Astrocyte (in vitro differentiated cells and primary cell): Measurements from ENCODE around the gene THAP2. TPM values are rescaled to one million over a fixed set of nuclear protein-coding genes. Genes with fewer than 3 reads are reported as not detected.
A peak's percentile ranks its signal among the peaks of the same experiment; 100 is the strongest.

ENCODE experiments used
- DNase-seq: peaks from one replicate; pipeline ENCODE4 v3.0.0-alpha.2; 2010; ENCODE audit warnings: low read depth
- FAIRE-seq: peaks from 2 replicates; lab custom pipeline; 2011; peaks lifted over from hg19 to GRCh38; lab: Jason Lieb, UNC
- H2AFZ ChIP-seq: 2 replicates; pipeline ENCODE4 v1.6.0; 2012; ENCODE audit warnings: low read depth, low read length, inconsistent platforms
- H3K27ac ChIP-seq: 2 replicates; pipeline ENCODE4 v1.5.1; 2011; ENCODE audit warnings: low read depth, low read length, inconsistent platforms
- H3K27me3 ChIP-seq: 2 replicates; pipeline ENCODE4 v1.6.0; 2011; ENCODE audit warnings: low read length, inconsistent platforms; ENCODE audit not compliant: insufficient read depth
- H3K36me3 ChIP-seq: 2 replicates; pipeline ENCODE4 v1.5.1; 2011; ENCODE audit warnings: low read length, inconsistent platforms; ENCODE audit not compliant: insufficient read depth
- H3K4me1 ChIP-seq: 2 replicates; pipeline ENCODE4 v1.5.1; 2011; ENCODE audit warnings: low read length, inconsistent platforms; ENCODE audit not compliant: insufficient read depth
- H3K4me2 ChIP-seq: 2 replicates; pipeline ENCODE4 v1.6.0; 2012; ENCODE audit warnings: low read length, inconsistent platforms
- H3K4me3 ChIP-seq: 2 replicates; pipeline ENCODE4 v1.5.1; 2011; ENCODE audit warnings: low read depth, mild to moderate bottlenecking, low read length, inconsistent platforms; ENCODE audit not compliant: insufficient read depth
- H3K79me2 ChIP-seq: 2 replicates; pipeline ENCODE4 v1.6.0; 2012; ENCODE audit warnings: mild to moderate bottlenecking, low read length, inconsistent platforms; ENCODE audit not compliant: insufficient read depth
- H3K9ac ChIP-seq: 2 replicates; pipeline ENCODE4 v1.6.0; 2012; ENCODE audit warnings: mild to moderate bottlenecking, low read length, inconsistent platforms
- H3K9me3 ChIP-seq: 2 replicates; pipeline ENCODE4 v1.5.1; 2012; ENCODE audit warnings: low read depth, mild to moderate bottlenecking, low read length, inconsistent platforms; ENCODE audit not compliant: insufficient read depth
- H4K20me1 ChIP-seq: 2 replicates; pipeline ENCODE4 v1.6.0; 2012; ENCODE audit warnings: low read length, inconsistent platforms; ENCODE audit not compliant: insufficient read depth
- H3K27ac Mint-ChIP-seq: one replicate; pipeline ENCODE4 v1.8.0; 2021; ENCODE audit warnings: mild to moderate bottlenecking, mixed read lengths; ENCODE audit not compliant: unreplicated experiment
- H3K27me3 Mint-ChIP-seq: one replicate; pipeline ENCODE4 v1.8.0; 2021; ENCODE audit warnings: low read depth, mixed read lengths; ENCODE audit not compliant: unreplicated experiment
- H3K36me3 Mint-ChIP-seq: one replicate; pipeline ENCODE4 v1.8.0; 2021; ENCODE audit warnings: low read depth, mixed read lengths; ENCODE audit not compliant: unreplicated experiment
- H3K4me1 Mint-ChIP-seq: one replicate; pipeline ENCODE4 v1.8.0; 2021; ENCODE audit warnings: low read depth, mixed read lengths; ENCODE audit not compliant: unreplicated experiment
- H3K4me3 Mint-ChIP-seq: one replicate; pipeline ENCODE4 v1.8.0; 2021; ENCODE audit warnings: mild to moderate bottlenecking, moderate library complexity, mixed read lengths; ENCODE audit not compliant: unreplicated experiment
- H3K9me3 Mint-ChIP-seq: one replicate; pipeline ENCODE4 v1.8.0; 2021; ENCODE audit warnings: mild to moderate bottlenecking, mixed read lengths; ENCODE audit not compliant: unreplicated experiment
- EZH2 ChIP-seq: IDR thresholded peaks from 2 replicates; pipeline ENCODE4 v1.6.1; 2012; ENCODE audit warnings: mild to moderate bottlenecking, low read length, inconsistent platforms; ENCODE audit not compliant: insufficient read depth
- total RNA-seq: library from RNA; stranded (reverse); gene quantifications from 2 replicates; pipeline ENCODE4 v1.2.1, GENCODE V29; 2021
- TF ChIP-seq, protein P1 (sequence below): IDR thresholded peaks from 2 replicates; pipeline ENCODE4 v1.5.1; 2011; ENCODE audit warnings: low read depth, mild to moderate bottlenecking, inconsistent platforms, low read length, moderate library complexity; ENCODE audit not compliant: insufficient read depth

THAP2 gene
- total RNA-seq, 1 donor from 2014 or later: 6.3 TPM

DNA sequence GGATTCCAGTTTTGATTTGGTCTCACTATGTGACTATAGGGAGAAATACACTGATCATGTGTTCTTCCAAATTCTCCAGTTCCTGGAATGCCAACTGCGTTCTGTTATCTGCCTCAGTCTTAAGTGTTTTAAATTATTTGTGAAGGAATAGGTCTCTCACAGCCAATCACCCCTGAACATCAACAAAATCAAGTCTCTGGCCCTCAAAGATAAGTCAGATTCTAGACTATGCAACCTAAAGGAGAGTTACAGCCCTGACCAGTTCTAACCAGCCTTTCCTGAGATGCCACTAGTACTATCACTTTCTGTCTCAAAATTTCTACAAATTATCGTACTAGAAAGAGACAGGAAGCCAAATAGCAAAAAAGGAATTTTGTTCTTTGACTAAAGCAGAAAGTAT lies 22.7 kb upstream of the THAP2 start:
- Mint-ChIP-seq H3K9me3 (no peaks in the 10 kb centered on the region), H3K4me3 (peak overlapping the region; percentile 17), H3K36me3 (peaks cover 13% of the 10 kb centered on the region), H3K4me1 (peaks cover 6% of the 10 kb centered on the region), H3K27me3 (no peaks in the 10 kb centered on the region), H3K27ac (peak overlapping the region; percentile 20)
- Histone ChIP-seq H3K79me2 (peaks cover 54% of the 10 kb centered on the region), H2AFZ (no peak overlapping the region), H3K4me2 (no peak overlapping the region), H4K20me1 (peaks cover 35% of the 10 kb centered on the region), H3K4me3 (no peak overlapping the region), H3K4me1 (no peaks in the 10 kb centered on the region), H3K27me3 (no peaks in the 10 kb centered on the region), H3K27ac (no peak overlapping the region), H3K9ac (no peak overlapping the region), H3K36me3 (peaks cover 80% of the 10 kb centered on the region), H3K9me3 (no peaks in the 10 kb centered on the region)
- DNase-seq (no peak), FAIRE-seq (peak; percentile 50)
- TF ChIP-seq, protein P1, sequence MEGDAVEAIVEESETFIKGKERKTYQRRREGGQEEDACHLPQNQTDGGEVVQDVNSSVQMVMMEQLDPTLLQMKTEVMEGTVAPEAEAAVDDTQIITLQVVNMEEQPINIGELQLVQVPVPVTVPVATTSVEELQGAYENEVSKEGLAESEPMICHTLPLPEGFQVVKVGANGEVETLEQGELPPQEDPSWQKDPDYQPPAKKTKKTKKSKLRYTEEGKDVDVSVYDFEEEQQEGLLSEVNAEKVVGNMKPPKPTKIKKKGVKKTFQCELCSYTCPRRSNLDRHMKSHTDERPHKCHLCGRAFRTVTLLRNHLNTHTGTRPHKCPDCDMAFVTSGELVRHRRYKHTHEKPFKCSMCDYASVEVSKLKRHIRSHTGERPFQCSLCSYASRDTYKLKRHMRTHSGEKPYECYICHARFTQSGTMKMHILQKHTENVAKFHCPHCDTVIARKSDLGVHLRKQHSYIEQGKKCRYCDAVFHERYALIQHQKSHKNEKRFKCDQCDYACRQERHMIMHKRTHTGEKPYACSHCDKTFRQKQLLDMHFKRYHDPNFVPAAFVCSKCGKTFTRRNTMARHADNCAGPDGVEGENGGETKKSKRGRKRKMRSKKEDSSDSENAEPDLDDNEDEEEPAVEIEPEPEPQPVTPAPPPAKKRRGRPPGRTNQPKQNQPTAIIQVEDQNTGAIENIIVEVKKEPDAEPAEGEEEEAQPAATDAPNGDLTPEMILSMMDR: no peak
- no peak for TF ChIP-seq EZH2

DNA sequence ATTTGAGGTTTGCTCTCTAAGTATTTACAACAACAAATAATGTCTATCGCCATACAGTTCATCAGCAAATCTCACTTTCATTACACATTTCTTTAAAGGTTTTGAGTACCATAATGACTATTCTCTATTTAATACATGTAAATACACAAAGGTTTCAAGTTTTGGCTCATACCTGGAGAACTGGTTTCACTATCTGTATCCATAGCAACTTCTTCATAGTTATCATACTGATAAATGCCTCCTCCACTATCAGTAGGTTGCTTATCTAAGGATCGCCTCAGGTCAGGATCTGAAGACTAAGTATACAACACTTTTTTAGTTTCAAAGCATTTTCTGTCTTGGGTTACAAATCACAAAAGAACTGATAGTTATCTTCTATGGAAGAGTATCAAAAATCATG lies 21.8 kb upstream of the THAP2 start:
- no peaks in the 10 kb centered on the region for H3K9me3 Mint-ChIP-seq
- no peak overlapping the region for H3K9ac ChIP-seq
- FAIRE-seq (no peak), DNase-seq (no peak)
- TF ChIP-seq, protein P1: no peak
- no peak for TF ChIP-seq EZH2
- no peaks in the 10 kb centered on the region for H3K27me3 Mint-ChIP-seq
- peaks cover 6% of the 10 kb centered on the region for H3K4me1 Mint-ChIP-seq
- H3K9me3 ChIP-seq: no peaks in the 10 kb centered on the region
- peaks cover 39% of the 10 kb centered on the region for H4K20me1 ChIP-seq
- peaks cover 63% of the 10 kb centered on the region for H3K79me2 ChIP-seq
- H3K4me2 ChIP-seq: no peak overlapping the region
- H3K27ac Mint-ChIP-seq: no peak overlapping the region
- no peak overlapping the region for H2AFZ ChIP-seq
- H3K27ac ChIP-seq: no peak overlapping the region
- no peaks in the 10 kb centered on the region for H3K4me1 ChIP-seq
- no peaks in the 10 kb centered on the region for H3K27me3 ChIP-seq
- peaks cover 18% of the 10 kb centered on the region for H3K36me3 Mint-ChIP-seq
- no peak overlapping the region for H3K4me3 ChIP-seq
- H3K4me3 Mint-ChIP-seq: no peak overlapping the region
- peaks cover 81% of the 10 kb centered on the region for H3K36me3 ChIP-seq

DNA sequence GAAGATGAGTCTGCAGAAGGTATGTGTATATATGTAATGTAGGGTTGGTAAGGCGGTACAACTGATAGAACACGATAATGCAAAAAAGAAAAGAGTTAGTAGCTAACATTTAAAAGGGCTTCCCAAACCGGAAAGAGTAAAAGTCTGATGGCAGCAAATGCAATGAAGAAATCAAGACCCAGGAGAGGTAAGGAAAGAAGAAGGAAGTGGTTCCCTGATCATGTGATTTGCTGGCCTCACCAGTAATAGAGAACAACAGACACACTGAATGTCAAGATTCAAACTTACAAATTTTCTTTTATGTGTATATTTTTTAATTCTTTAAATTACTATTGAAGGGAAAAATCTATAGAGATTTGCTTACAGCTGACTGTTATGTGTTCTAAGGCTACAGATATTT lies 18.8 kb upstream of the THAP2 start:
- no peaks in the 10 kb centered on the region for H3K27me3 ChIP-seq
- peaks cover 2% of the 10 kb centered on the region for H3K4me1 Mint-ChIP-seq
- no peak for FAIRE-seq
- TF ChIP-seq, protein P1: no peak
- no peak for TF ChIP-seq EZH2
- H3K4me3 ChIP-seq: no peak overlapping the region
- no peak overlapping the region for H2AFZ ChIP-seq
- peaks cover 78% of the 10 kb centered on the region for H3K79me2 ChIP-seq
- H3K9me3 ChIP-seq: no peaks in the 10 kb centered on the region
- H3K9me3 Mint-ChIP-seq: no peaks in the 10 kb centered on the region
- no peak for DNase-seq
- no peaks in the 10 kb centered on the region for H3K27me3 Mint-ChIP-seq
- H3K36me3 ChIP-seq: peaks cover 65% of the 10 kb centered on the region
- no peak overlapping the region for H3K4me3 Mint-ChIP-seq
- H3K27ac Mint-ChIP-seq: peak overlapping the region; percentile 8
- H3K27ac ChIP-seq: no peak overlapping the region
- H3K9ac ChIP-seq: no peak overlapping the region
- peaks cover 41% of the 10 kb centered on the region for H4K20me1 ChIP-seq
- H3K4me1 ChIP-seq: no peaks in the 10 kb centered on the region
- no peak overlapping the region for H3K4me2 ChIP-seq
- H3K36me3 Mint-ChIP-seq: peaks cover 16% of the 10 kb centered on the region
